ENCODE measurements around the gene TSPAN18. TPM values are rescaled to one million over a fixed set of nuclear protein-coding genes. Genes with fewer than 3 reads are reported as not detected.

Gene TSPAN18
- total RNA-seq, 2 experiments from 2014 or later, result not detected

GRCh38 chr11:44915004-44915403 is 188.2 kb downstream of the TSPAN18 start:
- TF ChIP-seq EZH2phosphoT487 (IDR thresholded peaks at IDR 0.05; ENCODE audit: borderline replicate concordance, low read depth, low read length), result no peak
- TF ChIP-seq CTCF (conservative IDR thresholded peaks at IDR 0.05; ENCODE audit: low read length), result no peak
- ChIA-PET POLR2A (no interaction called here), CTCF (ENCODE audit: unreplicated experiment) (no interaction called here)
- no peaks in the 10 kb centered on the region for H4K20me1 ChIP-seq (ENCODE audit: insufficient read depth, low read length)
- BruUV-seq (replicated peaks), result no TSS peak
- H3K36me3 ChIP-seq (ENCODE audit: insufficient read depth, low read length), result no peaks in the 10 kb centered on the region
- no peaks in the 10 kb centered on the region for H3K9me2 ChIP-seq (ENCODE audit: insufficient read depth, low read length)
- H3K9me3 ChIP-seq (ENCODE audit: low read length), result no peaks in the 10 kb centered on the region
- H3K79me2 ChIP-seq (ENCODE audit: insufficient read depth, low read depth, low read length), result no peaks in the 10 kb centered on the region
- DNase-seq (ENCODE audit: low spot score), result no peak
- H3K4me3 ChIP-seq (ENCODE audit: low read depth, low read length, poor library complexity, severe bottlenecking), result no peak overlapping the region
- no peak overlapping the region for H3K27ac ChIP-seq (ENCODE audit: low read depth, low read length, poor library complexity, severe bottlenecking)
- intact Hi-C loops (cut with micrococcal nuclease; ENCODE audit: unreplicated experiment), result loop anchor here (10.0 kb wide), 1 partner anchor 360 kb away; no protein-coding TSS in a partner anchor
- peaks cover 6% of the 10 kb centered on the region for H3K4me1 ChIP-seq (ENCODE audit: insufficient read depth, low read length, poor library complexity, severe bottlenecking)
- no peak overlapping the region for H2AFZ ChIP-seq (ENCODE audit: low read length)
- H3K4me2 ChIP-seq (ENCODE audit: low read length), result no peak overlapping the region; the same call in 1 of the 2 replicates

GRCh38 chr11:44915621-44916020 is 188.9 kb downstream of the TSPAN18 start:
- BruUV-seq (replicated peaks), result no TSS peak
- Histone ChIP-seq H3K9me2 (ENCODE audit: insufficient read depth, low read length) (no peaks in the 10 kb centered on the region), H2AFZ (ENCODE audit: low read length) (no peak overlapping the region), H3K9me3 (ENCODE audit: low read length) (no peaks in the 10 kb centered on the region), H3K4me2 (ENCODE audit: low read length) (no peak overlapping the region; the same call in 1 of the 2 replicates), H3K36me3 (ENCODE audit: insufficient read depth, low read length) (no peaks in the 10 kb centered on the region), H3K27ac (ENCODE audit: low read depth, low read length, poor library complexity, severe bottlenecking) (no peak overlapping the region), H3K4me3 (ENCODE audit: low read depth, low read length, poor library complexity, severe bottlenecking) (no peak overlapping the region), H3K4me1 (ENCODE audit: insufficient read depth, low read length, poor library complexity, severe bottlenecking) (peaks cover 6% of the 10 kb centered on the region), H3K79me2 (ENCODE audit: insufficient read depth, low read depth, low read length) (no peaks in the 10 kb centered on the region), H4K20me1 (ENCODE audit: insufficient read depth, low read length) (no peaks in the 10 kb centered on the region)
- no peak for TF ChIP-seq EZH2phosphoT487 (IDR thresholded peaks at IDR 0.05; ENCODE audit: borderline replicate concordance, low read depth, low read length)
- no peak for TF ChIP-seq CTCF (conservative IDR thresholded peaks at IDR 0.05; ENCODE audit: low read length)
- intact Hi-C loops (cut with micrococcal nuclease; ENCODE audit: unreplicated experiment), result loop anchor here (10.0 kb wide), 1 partner anchor 361 kb away; no protein-coding TSS in a partner anchor
- POLR2A ChIA-PET, result interaction anchor here (0.8 kb wide), 1 partner anchor 61 kb away, joined by 4 read pairs; no protein-coding TSS in a partner anchor
- CTCF ChIA-PET (ENCODE audit: unreplicated experiment), result no interaction called here
- peak; percentile 38 for DNase-seq (ENCODE audit: low spot score)

GRCh38 chr11:44916331-44916730 is 189.6 kb downstream of the TSPAN18 start:
- H3K79me2 ChIP-seq (ENCODE audit: insufficient read depth, low read depth, low read length), result no peaks in the 10 kb centered on the region
- POLR2A ChIA-PET, result interaction anchor here (0.8 kb wide), 1 partner anchor 60 kb away, joined by 4 read pairs; no protein-coding TSS in a partner anchor
- H3K27ac ChIP-seq (ENCODE audit: low read depth, low read length, poor library complexity, severe bottlenecking), result no peak overlapping the region
- no peak for TF ChIP-seq CTCF (conservative IDR thresholded peaks at IDR 0.05; ENCODE audit: low read length)
- no peak for TF ChIP-seq EZH2phosphoT487 (IDR thresholded peaks at IDR 0.05; ENCODE audit: borderline replicate concordance, low read depth, low read length)
- BruUV-seq (replicated peaks), result no TSS peak
- no peak overlapping the region for H3K4me2 ChIP-seq (ENCODE audit: low read length)
- intact Hi-C loops (cut with micrococcal nuclease; ENCODE audit: unreplicated experiment), result loop anchor here (10.0 kb wide), 1 partner anchor 362 kb away; no protein-coding TSS in a partner anchor
- H4K20me1 ChIP-seq (ENCODE audit: insufficient read depth, low read length), result no peaks in the 10 kb centered on the region
- no peak overlapping the region for H3K4me3 ChIP-seq (ENCODE audit: low read depth, low read length, poor library complexity, severe bottlenecking)
- no peak overlapping the region for H2AFZ ChIP-seq (ENCODE audit: low read length)
- no peaks in the 10 kb centered on the region for H3K9me3 ChIP-seq (ENCODE audit: low read length)
- CTCF ChIA-PET (ENCODE audit: unreplicated experiment), result no interaction called here
- H3K9me2 ChIP-seq (ENCODE audit: insufficient read depth, low read length), result no peaks in the 10 kb centered on the region
- H3K4me1 ChIP-seq (ENCODE audit: insufficient read depth, low read length, poor library complexity, severe bottlenecking), result peaks cover 6% of the 10 kb centered on the region
- H3K36me3 ChIP-seq (ENCODE audit: insufficient read depth, low read length), result no peaks in the 10 kb centered on the region
- no peak for DNase-seq (ENCODE audit: low spot score)
